ENCODE results near the gene LY86.

DNA sequence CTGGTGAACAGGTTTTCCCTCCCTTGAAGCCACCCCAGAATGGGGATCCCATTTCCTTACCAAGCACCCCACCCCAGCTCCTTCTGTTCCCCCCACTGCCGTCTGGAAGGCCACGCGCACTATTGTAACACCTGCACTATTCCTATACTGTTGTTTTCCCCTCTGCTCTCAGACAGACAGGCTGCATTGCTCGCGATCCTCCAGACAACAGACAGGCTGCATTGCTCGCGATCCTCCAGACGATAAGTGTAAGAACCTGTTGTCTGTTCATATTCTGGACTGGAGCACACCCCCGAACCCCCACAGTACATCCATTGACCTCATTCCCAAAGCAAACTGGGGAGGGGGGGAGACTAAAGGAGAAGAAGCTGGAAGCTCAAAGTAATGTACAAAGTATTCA lies 72.7 kb downstream of the LY86 start:
- TF ChIP-seq, protein P1, sequence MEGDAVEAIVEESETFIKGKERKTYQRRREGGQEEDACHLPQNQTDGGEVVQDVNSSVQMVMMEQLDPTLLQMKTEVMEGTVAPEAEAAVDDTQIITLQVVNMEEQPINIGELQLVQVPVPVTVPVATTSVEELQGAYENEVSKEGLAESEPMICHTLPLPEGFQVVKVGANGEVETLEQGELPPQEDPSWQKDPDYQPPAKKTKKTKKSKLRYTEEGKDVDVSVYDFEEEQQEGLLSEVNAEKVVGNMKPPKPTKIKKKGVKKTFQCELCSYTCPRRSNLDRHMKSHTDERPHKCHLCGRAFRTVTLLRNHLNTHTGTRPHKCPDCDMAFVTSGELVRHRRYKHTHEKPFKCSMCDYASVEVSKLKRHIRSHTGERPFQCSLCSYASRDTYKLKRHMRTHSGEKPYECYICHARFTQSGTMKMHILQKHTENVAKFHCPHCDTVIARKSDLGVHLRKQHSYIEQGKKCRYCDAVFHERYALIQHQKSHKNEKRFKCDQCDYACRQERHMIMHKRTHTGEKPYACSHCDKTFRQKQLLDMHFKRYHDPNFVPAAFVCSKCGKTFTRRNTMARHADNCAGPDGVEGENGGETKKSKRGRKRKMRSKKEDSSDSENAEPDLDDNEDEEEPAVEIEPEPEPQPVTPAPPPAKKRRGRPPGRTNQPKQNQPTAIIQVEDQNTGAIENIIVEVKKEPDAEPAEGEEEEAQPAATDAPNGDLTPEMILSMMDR (IDR thresholded peaks at IDR 0.05), result no peak
- no peak for TF ChIP-seq EZH2 (IDR thresholded peaks at IDR 0.05; ENCODE audit: borderline replicate concordance, insufficient read depth, low read depth, low read length, poor library complexity, severe bottlenecking)

Measured in B cell (primary cell).